ENCODE results near the gene CHRD.

Gene CHRD

GRCh38 chr3:184345317-184346144, 34.3 kb upstream of the CHRD start:
- no peak overlapping the region for H3K27ac ChIP-seq (ENCODE audit: low read depth, low read length)

DNA sequence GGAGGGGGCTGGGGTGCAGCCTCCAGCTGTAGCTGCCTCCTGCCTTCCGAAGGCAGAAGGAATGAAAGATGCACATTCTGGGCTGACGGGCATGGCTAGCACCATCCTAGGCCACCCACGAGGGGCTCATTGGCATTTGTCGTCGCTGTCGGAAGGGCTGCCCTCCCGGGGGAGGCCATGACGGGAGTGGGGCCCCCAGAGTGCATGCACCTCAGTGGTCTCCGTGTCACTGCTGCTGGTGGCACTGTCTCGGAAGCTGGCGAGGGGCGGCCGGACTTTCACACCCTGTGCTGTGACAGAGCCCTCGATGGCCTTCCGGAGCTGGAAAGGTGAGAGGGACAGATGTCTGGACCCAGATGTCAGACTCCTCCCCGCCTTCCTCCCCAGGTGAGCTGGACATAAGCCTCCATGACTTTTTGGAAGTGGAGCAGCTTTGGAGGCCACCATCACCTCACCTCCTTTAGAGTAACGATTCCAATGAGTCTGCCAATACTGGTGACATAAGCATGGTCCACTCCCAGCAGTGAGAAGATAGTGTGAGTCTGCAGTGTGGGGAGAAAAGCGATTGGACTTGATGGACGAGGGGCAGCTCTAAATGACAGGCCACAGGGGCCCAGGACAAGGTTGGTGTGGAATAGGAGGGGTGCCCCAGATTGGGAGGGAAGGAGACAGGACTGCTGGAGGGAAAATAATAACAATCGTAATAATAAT, 33.2 kb upstream of the CHRD start:
- H3K4me2 ChIP-seq (ENCODE audit: low read length), result no peak overlapping the region
- no peaks in the 10 kb centered on the region for H3K36me3 ChIP-seq (ENCODE audit: control insufficient read depth, low read length)
- no peaks in the 10 kb centered on the region for H4K20me1 ChIP-seq (ENCODE audit: control insufficient read depth, insufficient read depth, low read depth, low read length)
- no peak overlapping the region for H3K27ac ChIP-seq (ENCODE audit: low read depth, low read length)
- H3K27me3 ChIP-seq (ENCODE audit: control insufficient read depth, low read length), result no peaks in the 10 kb centered on the region
- no peaks in the 10 kb centered on the region for H3K9me3 ChIP-seq (ENCODE audit: control insufficient read depth, insufficient read depth, low read length)
- no peaks in the 10 kb centered on the region for H3K79me2 ChIP-seq (ENCODE audit: control insufficient read depth, low read length)
- TF ChIP-seq, protein P1, sequence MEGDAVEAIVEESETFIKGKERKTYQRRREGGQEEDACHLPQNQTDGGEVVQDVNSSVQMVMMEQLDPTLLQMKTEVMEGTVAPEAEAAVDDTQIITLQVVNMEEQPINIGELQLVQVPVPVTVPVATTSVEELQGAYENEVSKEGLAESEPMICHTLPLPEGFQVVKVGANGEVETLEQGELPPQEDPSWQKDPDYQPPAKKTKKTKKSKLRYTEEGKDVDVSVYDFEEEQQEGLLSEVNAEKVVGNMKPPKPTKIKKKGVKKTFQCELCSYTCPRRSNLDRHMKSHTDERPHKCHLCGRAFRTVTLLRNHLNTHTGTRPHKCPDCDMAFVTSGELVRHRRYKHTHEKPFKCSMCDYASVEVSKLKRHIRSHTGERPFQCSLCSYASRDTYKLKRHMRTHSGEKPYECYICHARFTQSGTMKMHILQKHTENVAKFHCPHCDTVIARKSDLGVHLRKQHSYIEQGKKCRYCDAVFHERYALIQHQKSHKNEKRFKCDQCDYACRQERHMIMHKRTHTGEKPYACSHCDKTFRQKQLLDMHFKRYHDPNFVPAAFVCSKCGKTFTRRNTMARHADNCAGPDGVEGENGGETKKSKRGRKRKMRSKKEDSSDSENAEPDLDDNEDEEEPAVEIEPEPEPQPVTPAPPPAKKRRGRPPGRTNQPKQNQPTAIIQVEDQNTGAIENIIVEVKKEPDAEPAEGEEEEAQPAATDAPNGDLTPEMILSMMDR (IDR thresholded peaks at IDR 0.05; ENCODE audit: low read depth, low read length, poor library complexity, severe bottlenecking), result no peak
- TF ChIP-seq EZH2phosphoT487 (IDR thresholded peaks at IDR 0.05; ENCODE audit: borderline replicate concordance, low read length), result no peak
- no peaks in the 10 kb centered on the region for H3K9me2 ChIP-seq (replicated peaks; ENCODE audit: control insufficient read depth, low read length)
- no peaks in the 10 kb centered on the region for H3K4me1 ChIP-seq (ENCODE audit: control insufficient read depth, low read length)
- H3K4me3 ChIP-seq (ENCODE audit: low read length), result no peak overlapping the region
- H3F3A ChIP-seq (ENCODE audit: control insufficient read depth, insufficient read depth), result no peaks in the 10 kb centered on the region

More at GRCh38 chr3:184345317-184346144, 34.3 kb upstream of the CHRD start:
- Histone ChIP-seq H3F3A (ENCODE audit: control insufficient read depth, insufficient read depth) (no peaks in the 10 kb centered on the region), H3K79me2 (ENCODE audit: control insufficient read depth, low read length) (no peaks in the 10 kb centered on the region), H3K4me2 (ENCODE audit: low read length) (no peak overlapping the region), H3K4me1 (ENCODE audit: control insufficient read depth, low read length) (no peaks in the 10 kb centered on the region), H3K9me2 (replicated peaks; ENCODE audit: control insufficient read depth, low read length) (no peaks in the 10 kb centered on the region), H3K9me3 (ENCODE audit: control insufficient read depth, insufficient read depth, low read length) (no peaks in the 10 kb centered on the region), H4K20me1 (ENCODE audit: control insufficient read depth, insufficient read depth, low read depth, low read length) (no peaks in the 10 kb centered on the region), H3K36me3 (ENCODE audit: control insufficient read depth, low read length) (no peaks in the 10 kb centered on the region), H3K4me3 (ENCODE audit: low read length) (no peak overlapping the region), H3K27me3 (ENCODE audit: control insufficient read depth, low read length) (no peaks in the 10 kb centered on the region)
- TF ChIP-seq EZH2phosphoT487 (IDR thresholded peaks at IDR 0.05; ENCODE audit: borderline replicate concordance, low read length), result no peak
- TF ChIP-seq, protein P1 (IDR thresholded peaks at IDR 0.05; ENCODE audit: low read depth, low read length, poor library complexity, severe bottlenecking), result peak; percentile 58

DNA sequence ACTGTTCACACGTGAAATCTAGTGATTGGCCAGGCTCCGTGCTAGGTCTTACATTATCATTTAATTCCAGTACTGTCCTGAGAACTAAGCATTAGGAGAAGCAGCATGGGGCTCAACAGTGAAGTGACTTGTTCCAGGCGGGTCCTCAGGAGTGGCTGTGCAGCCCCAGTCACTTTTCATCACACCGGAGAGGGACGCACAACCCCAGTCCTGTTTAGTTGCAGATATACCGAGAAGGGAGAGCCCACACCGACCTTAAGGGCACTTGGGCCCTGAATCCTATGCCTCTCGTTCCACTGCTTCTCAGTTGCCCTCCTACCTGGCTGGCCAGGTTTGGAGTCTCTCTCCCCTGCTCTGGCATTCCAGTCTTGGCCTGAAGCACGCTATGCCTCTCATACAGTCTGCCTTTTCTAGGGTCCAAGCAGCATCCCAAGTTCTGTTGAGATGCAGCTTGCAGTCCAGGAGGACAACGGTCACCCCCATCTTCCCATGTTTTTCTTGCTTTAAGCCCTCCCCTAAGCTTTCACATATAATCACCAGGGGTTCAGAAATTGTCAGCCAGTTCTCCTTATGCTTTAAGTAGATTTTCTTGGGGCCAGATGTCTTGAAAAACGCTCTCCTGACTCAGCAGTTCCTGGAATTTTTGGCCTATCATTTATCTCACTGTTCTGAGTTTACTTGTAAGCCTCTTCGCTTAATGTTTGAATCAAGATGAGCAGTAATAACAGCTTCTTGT, 32.4 kb upstream of the CHRD start:
- Histone ChIP-seq H3K4me3 (ENCODE audit: low read length) (no peak overlapping the region), H3K27me3 (ENCODE audit: control insufficient read depth, low read length) (no peaks in the 10 kb centered on the region), H3K79me2 (ENCODE audit: control insufficient read depth, low read length) (no peaks in the 10 kb centered on the region), H3K4me1 (ENCODE audit: control insufficient read depth, low read length) (no peaks in the 10 kb centered on the region), H3F3A (ENCODE audit: control insufficient read depth, insufficient read depth) (no peaks in the 10 kb centered on the region), H3K9me2 (replicated peaks; ENCODE audit: control insufficient read depth, low read length) (no peaks in the 10 kb centered on the region), H3K27ac (ENCODE audit: low read depth, low read length) (no peak overlapping the region), H3K36me3 (ENCODE audit: control insufficient read depth, low read length) (no peaks in the 10 kb centered on the region), H4K20me1 (ENCODE audit: control insufficient read depth, insufficient read depth, low read depth, low read length) (no peaks in the 10 kb centered on the region), H3K4me2 (ENCODE audit: low read length) (no peak overlapping the region), H3K9me3 (ENCODE audit: control insufficient read depth, insufficient read depth, low read length) (no peaks in the 10 kb centered on the region)
- TF ChIP-seq, protein P1 (IDR thresholded peaks at IDR 0.05; ENCODE audit: low read depth, low read length, poor library complexity, severe bottlenecking), result no peak
- no peak for TF ChIP-seq EZH2phosphoT487 (IDR thresholded peaks at IDR 0.05; ENCODE audit: borderline replicate concordance, low read length)

Measured in DOHH2 (cell line).